DND-41 (cell line): ENCODE measurements around the gene SLC22A4.

Experiments used
- ATAC-seq: fragments of 200-7000 bp; cut with Tn5 transposase; 3 replicates; pipeline ENCODE4 v1.9.1; 2021; ENCODE audit warnings: low read depth; ENCODE audit not compliant: insufficient read depth
- DNase-seq: peaks from one replicate; pipeline ENCODE4 v3.0.0-alpha.2; 2020
- H2AFZ ChIP-seq: 2 replicates; pipeline ENCODE4 v1.6.0; 2012; ENCODE audit warnings: low read depth, low read length
- H3K27ac ChIP-seq: 2 replicates; pipeline ENCODE4 v1.5.1; 2012; ENCODE audit warnings: low read length, inconsistent platforms
- H3K27me3 ChIP-seq: fragments of 200-600 bp; sonication (generic); 2 replicates; pipeline ENCODE4 v1.6.0; 2012; ENCODE audit warnings: low read length, mild to moderate bottlenecking, inconsistent platforms; ENCODE audit not compliant: insufficient read depth, poor library complexity
- H3K36me3 ChIP-seq: 2 replicates; pipeline ENCODE4 v1.5.1; 2012; ENCODE audit warnings: low read length, inconsistent platforms; ENCODE audit not compliant: insufficient read depth
- H3K4me1 ChIP-seq: 2 replicates; pipeline ENCODE4 v1.5.1; 2012; ENCODE audit warnings: mild to moderate bottlenecking, low read length; ENCODE audit not compliant: insufficient read depth
- H3K4me2 ChIP-seq: 2 replicates; pipeline ENCODE4 v1.6.0; 2012; ENCODE audit warnings: mild to moderate bottlenecking, moderate library complexity, low read length, inconsistent platforms; ENCODE audit not compliant: insufficient read depth
- H3K4me3 ChIP-seq, 2 experiments: fragments of 200-600 bp in 1 of 2; shearing (Covaris generic) in 1 of 2; 2 replicates each; pipeline ENCODE4 v1.5.1; 2012 to 2016; ENCODE audit warnings: inconsistent platforms in 2 of 2, low read length in 2 of 2, mild to moderate bottlenecking in 2 of 2, low read depth in 1 of 2, moderate library complexity in 1 of 2
- H3K79me2 ChIP-seq: 2 replicates; pipeline ENCODE4 v1.6.0; 2012; ENCODE audit warnings: low read length, inconsistent platforms; ENCODE audit not compliant: insufficient read depth
- H3K9ac ChIP-seq: 2 replicates; pipeline ENCODE4 v1.6.0; 2012; ENCODE audit warnings: low read depth, mild to moderate bottlenecking, inconsistent platforms, low read length, moderate library complexity
- H3K9me3 ChIP-seq: 2 replicates; pipeline ENCODE4 v1.5.1; 2012; ENCODE audit warnings: low read length, moderate library complexity, mild to moderate bottlenecking, inconsistent platforms; ENCODE audit not compliant: insufficient read depth, severe bottlenecking
- H4K20me1 ChIP-seq: 2 replicates; pipeline ENCODE4 v1.6.0; 2012; ENCODE audit warnings: low read length; ENCODE audit not compliant: insufficient read depth
- EZH2 ChIP-seq: IDR thresholded peaks from 3 replicates; pipeline ENCODE4 v1.6.1; 2012; ENCODE audit warnings: borderline replicate concordance, low read depth, mild to moderate bottlenecking, moderate library complexity, low read length, inconsistent platforms; ENCODE audit not compliant: severe bottlenecking
- TF ChIP-seq, protein P1 (sequence below): IDR thresholded peaks from 2 replicates; pipeline ENCODE4 v1.5.1; 2012; ENCODE audit warnings: borderline replicate concordance, low read length, moderate library complexity, mild to moderate bottlenecking; ENCODE audit not compliant: poor library complexity, severe bottlenecking; ENCODE audit errors: extremely low read depth

SLC22A4 gene

DNA sequence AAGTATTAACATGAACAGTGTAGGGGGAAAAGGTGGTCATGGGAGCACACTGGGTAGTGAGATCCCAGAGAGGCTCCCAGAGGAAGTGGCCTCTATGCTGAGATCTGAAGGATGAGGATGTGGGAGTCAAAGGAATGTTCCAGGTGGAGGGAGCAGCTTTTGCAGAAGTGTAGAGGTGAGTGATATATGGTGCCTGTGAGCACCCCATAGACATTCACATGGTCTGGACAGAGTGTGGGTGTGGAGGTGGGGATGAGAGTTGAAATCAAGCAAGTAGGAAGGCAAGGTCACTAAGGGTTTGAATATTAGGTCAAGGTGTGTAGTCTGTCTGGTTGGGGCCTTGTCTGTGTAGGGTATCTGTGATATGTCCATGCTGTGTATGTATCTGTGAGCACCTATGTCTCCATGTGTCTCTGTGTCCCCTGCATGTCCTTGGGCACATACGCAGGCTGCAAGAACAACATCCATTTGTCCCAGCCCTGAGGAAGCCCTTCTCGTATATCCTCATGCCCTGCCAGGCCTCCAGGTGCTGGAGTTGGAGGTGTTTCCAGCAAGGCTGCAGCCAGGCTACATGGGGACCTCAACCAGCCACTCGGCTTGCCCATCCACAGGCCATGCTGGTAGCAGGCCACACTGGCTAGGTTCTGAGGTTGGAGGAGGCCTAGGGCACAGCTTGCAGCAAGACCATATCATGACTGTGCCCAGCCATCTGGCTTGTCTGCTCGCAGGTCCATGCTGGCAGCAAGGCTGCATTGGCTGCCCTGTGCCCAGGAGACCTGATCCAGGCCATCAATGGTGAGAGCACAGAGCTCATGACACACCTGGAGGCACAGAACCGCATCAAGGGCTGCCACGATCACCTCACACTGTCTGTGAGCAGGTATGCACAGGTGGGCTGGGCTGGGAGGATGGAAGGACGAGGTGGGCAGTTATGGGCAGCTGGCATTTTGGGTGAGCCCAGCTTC lies 32.0 kb upstream of the SLC22A4 start:
- Histone ChIP-seq H3K9ac (no peak overlapping the region), H3K4me3 (no peak overlapping the region), H3K27me3 (no peaks in the 10 kb centered on the region), H3K27ac (no peak overlapping the region), H4K20me1 (no peaks in the 10 kb centered on the region), H3K79me2 (no peaks in the 10 kb centered on the region), H3K9me3 (no peaks in the 10 kb centered on the region), H2AFZ (no peak overlapping the region), H3K4me2 (no peak overlapping the region), H3K4me1 (no peaks in the 10 kb centered on the region), H3K36me3 (no peaks in the 10 kb centered on the region)
- TF ChIP-seq, protein P1, sequence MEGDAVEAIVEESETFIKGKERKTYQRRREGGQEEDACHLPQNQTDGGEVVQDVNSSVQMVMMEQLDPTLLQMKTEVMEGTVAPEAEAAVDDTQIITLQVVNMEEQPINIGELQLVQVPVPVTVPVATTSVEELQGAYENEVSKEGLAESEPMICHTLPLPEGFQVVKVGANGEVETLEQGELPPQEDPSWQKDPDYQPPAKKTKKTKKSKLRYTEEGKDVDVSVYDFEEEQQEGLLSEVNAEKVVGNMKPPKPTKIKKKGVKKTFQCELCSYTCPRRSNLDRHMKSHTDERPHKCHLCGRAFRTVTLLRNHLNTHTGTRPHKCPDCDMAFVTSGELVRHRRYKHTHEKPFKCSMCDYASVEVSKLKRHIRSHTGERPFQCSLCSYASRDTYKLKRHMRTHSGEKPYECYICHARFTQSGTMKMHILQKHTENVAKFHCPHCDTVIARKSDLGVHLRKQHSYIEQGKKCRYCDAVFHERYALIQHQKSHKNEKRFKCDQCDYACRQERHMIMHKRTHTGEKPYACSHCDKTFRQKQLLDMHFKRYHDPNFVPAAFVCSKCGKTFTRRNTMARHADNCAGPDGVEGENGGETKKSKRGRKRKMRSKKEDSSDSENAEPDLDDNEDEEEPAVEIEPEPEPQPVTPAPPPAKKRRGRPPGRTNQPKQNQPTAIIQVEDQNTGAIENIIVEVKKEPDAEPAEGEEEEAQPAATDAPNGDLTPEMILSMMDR = no peak
- TF ChIP-seq EZH2 = no peak
- no peak for ATAC-seq
- no peak for DNase-seq

DNA sequence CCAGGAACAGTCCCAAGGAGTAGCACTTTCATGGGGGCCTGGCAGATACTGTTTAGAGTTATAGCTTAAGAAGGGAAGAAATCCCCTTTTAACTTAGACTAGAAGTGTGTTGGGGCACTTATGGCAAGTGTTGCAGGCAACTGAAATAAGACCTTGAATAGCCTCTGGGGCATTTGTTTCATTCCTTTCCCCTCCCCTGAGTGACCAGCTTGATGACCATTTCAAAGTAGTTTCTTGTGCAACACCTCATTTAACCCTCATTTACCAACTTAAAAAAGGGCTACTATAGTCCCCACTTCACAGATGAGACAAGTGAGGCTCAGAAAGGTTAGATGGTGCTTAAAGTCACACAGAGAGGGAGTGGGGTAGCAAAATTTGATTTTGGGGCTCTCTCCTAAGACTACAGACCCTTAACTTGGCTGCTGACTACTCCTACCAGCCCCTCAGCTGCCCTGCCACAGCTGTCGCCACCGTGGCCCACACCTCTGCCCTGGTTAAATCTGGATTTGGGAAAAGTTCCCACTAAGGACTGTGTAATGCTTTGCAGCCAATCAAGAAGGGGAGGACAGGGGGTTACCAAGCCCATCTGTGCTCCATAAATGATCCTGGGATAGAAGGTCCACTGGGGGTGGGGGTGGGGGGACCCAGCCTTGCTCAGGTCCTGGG lies 31.2 kb upstream of the SLC22A4 start:
- Histone ChIP-seq H3K79me2 (no peaks in the 10 kb centered on the region), H3K27ac (no peak overlapping the region), H3K9me3 (no peaks in the 10 kb centered on the region), H3K4me3 (no peak overlapping the region), H3K27me3 (no peaks in the 10 kb centered on the region), H3K9ac (no peak overlapping the region), H3K4me2 (no peak overlapping the region), H3K36me3 (no peaks in the 10 kb centered on the region), H2AFZ (no peak overlapping the region), H4K20me1 (no peaks in the 10 kb centered on the region), H3K4me1 (no peaks in the 10 kb centered on the region)
- TF ChIP-seq, protein P1 = no peak
- TF ChIP-seq EZH2 = no peak
- no peak for DNase-seq
- no peak for ATAC-seq

DNA sequence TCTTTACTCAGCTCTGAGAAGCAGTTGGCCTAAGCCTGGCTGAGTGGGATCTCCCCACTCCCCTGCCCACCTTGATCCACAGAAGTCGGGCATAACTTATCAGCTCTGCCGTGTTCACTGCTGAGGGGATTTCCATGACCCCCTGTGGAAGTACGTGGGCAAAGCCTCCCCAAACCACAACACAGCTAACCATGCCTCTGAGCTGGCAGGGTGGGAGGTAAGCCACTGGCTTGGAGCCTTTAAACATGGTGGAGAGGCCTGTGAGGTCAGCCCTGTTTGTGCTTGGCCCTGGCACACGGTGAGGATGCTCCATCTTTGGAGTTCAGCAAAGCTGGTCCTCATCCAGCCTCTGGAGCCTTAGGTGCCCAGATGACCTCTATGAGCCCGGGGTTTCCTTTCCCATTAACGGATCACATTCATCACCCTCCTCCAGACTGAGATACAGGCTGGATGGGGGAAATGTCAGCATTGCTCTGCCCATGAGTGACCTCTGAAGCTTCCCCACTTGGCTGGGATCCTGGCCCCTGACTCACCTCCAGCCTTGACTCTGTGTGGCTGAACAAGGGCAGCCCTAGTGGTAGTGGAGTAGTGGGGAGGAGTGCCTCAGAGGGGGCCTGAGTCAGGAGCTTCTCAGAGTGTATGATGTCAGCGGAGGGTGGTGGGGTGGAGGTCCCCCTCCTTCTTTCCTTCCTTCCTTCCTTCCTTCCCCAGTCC lies 30.5 kb upstream of the SLC22A4 start:
- DNase-seq = no peak
- Histone ChIP-seq H3K27me3 (no peaks in the 10 kb centered on the region), H2AFZ (no peak overlapping the region), H3K79me2 (no peaks in the 10 kb centered on the region), H3K36me3 (no peaks in the 10 kb centered on the region), H4K20me1 (no peaks in the 10 kb centered on the region), H3K4me1 (no peaks in the 10 kb centered on the region), H3K27ac (no peak overlapping the region), H3K4me3 (no peak overlapping the region), H3K4me2 (no peak overlapping the region), H3K9me3 (no peaks in the 10 kb centered on the region), H3K9ac (no peak overlapping the region)
- TF ChIP-seq EZH2 = no peak
- TF ChIP-seq, protein P1 = no peak
- ATAC-seq = no peak
